ENCODE data around the gene PINLYP. TPM values are rescaled to one million over a fixed set of nuclear protein-coding genes. Genes with fewer than 3 reads are reported as not detected.
A peak's percentile ranks its signal among the peaks of the same experiment; 100 is the strongest.

Gene PINLYP
- total and polyA plus RNA-seq, 12 donors: 0.28 to 5.2 (median 1.4) TPM

- ATAC-seq (no peak), DNase-seq (no peak)
- intact Hi-C loops (cut with DNase I): no loop called here
- WGBS, 2 donors: 65 to 69% methylated on average over 7 of the region's 7 CpGs
- Histone ChIP-seq H3K4me3 (no peak overlapping the region), H3K27ac (no peak overlapping the region), H3K4me1 (peaks cover 0 to 18% (median 0%) of the 10 kb centered on the region in 9 donors), H3K9me3 (no peaks in the 10 kb centered on the region), H3K36me3 (peaks cover 0 to 53% (median 0%) of the 10 kb centered on the region in 9 donors), H3K27me3 (no peaks in the 10 kb centered on the region)
- no peak for TF ChIP-seq CTCF (IDR thresholded peaks at IDR 0.05)
These were observed 30.4 kb downstream of the PINLYP start for GRCh38 chr19:43605875-43606568.

GRCh38 chr19:43606569-43607229 is 31.1 kb downstream of the PINLYP start:
- no peak for ATAC-seq
- Histone ChIP-seq H3K36me3 (peaks cover 0 to 51% (median 0%) of the 10 kb centered on the region in 9 donors), H3K4me1 (peaks cover 0 to 16% (median 0%) of the 10 kb centered on the region in 9 donors), H3K27ac (peak overlapping the region in 1 of 10 donors; percentile 31), H3K9me3 (no peaks in the 10 kb centered on the region), H3K27me3 (no peaks in the 10 kb centered on the region), H3K4me3 (no peak overlapping the region)
- no peak for TF ChIP-seq CTCF (IDR thresholded peaks at IDR 0.05)
- DNase-seq: no peak
- intact Hi-C loops (cut with DNase I): no loop called here
- 74 to 87% methylated on average over 7 of the region's 7 CpGs for WGBS, 2 donors

GRCh38 chr19:43607238-43608205 is 31.9 kb downstream of the PINLYP start:
- no peak for TF ChIP-seq CTCF (IDR thresholded peaks at IDR 0.05)
- no peak for DNase-seq
- WGBS, 2 donors: 67 to 78% methylated on average over 28 of the region's 28 CpGs
- Histone ChIP-seq H3K27me3 (no peaks in the 10 kb centered on the region), H3K27ac (no peak overlapping the region), H3K36me3 (peaks cover 0 to 51% (median 0%) of the 10 kb centered on the region in 9 donors), H3K4me1 (peaks cover 0 to 11% (median 0%) of the 10 kb centered on the region in 9 donors), H3K9me3 (no peaks in the 10 kb centered on the region), H3K4me3 (peak overlapping the region in 1 of 10 donors; percentile 20)
- intact Hi-C loops (cut with DNase I): no loop called here
- peak in 1 of 8 donors; percentile 21 for ATAC-seq

- Histone ChIP-seq H3K27me3 (no peaks in the 10 kb centered on the region), H3K4me1 (peaks cover 0 to 11% (median 0%) of the 10 kb centered on the region in 9 donors), H3K9me3 (no peaks in the 10 kb centered on the region), H3K27ac (no peak overlapping the region), H3K36me3 (peaks cover 0 to 63% (median 4%) of the 10 kb centered on the region in 9 donors), H3K4me3 (no peak overlapping the region)
- no peak for TF ChIP-seq CTCF (IDR thresholded peaks at IDR 0.05)
- DNase-seq: no peak
- intact Hi-C loops (cut with DNase I): no loop called here
- WGBS, 2 donors: 83 to 89% methylated on average over 7 of the region's 7 CpGs
- ATAC-seq: no peak
These were observed 34.3 kb downstream of the PINLYP start for GRCh38 chr19:43609872-43610271.

All from heart right ventricle (tissue), 16 donors.